NCI-H510A treated with DMSO at 0.1 percent for 48 hours (cell line): ENCODE results near the gene IFITM10.

Experiments used
- DNase-seq: peaks from one replicate; lab custom pipeline; 2025; lab: John Stamatoyannopoulos, UW

The IFITM10 gene

GRCh38 chr11:1714908-1715885 is 35.2 kb downstream of the IFITM10 start:
- DNase-seq = no peak

GRCh38 chr11:1708716-1709115 is 41.7 kb downstream of the IFITM10 start:
- DNase-seq = no peak

GRCh38 chr11:1707751-1708150 is 42.6 kb downstream of the IFITM10 start:
- DNase-seq = no peak

- no peak for DNase-seq
These were observed 43.6 kb downstream of the IFITM10 start for GRCh38 chr11:1706634-1707400.

- DNase-seq = no peak
These were observed 45.0 kb downstream of the IFITM10 start for GRCh38 chr11:1705126-1706052.

GRCh38 chr11:1703146-1703545 is 47.2 kb downstream of the IFITM10 start:
- no peak for DNase-seq

GRCh38 chr11:1702506-1702905 is 47.9 kb downstream of the IFITM10 start:
- no peak for DNase-seq

GRCh38 chr11:1701091-1701807 is 49.1 kb downstream of the IFITM10 start:
- DNase-seq = no peak

- DNase-seq = no peak
These were observed 50.6 kb downstream of the IFITM10 start for GRCh38 chr11:1699771-1700170.

- no peak for DNase-seq
These were observed 53.5 kb downstream of the IFITM10 start, which contains the start of gene KRTAP5-6 for GRCh38 chr11:1696608-1697570. Gene KRTAP5-6 (plus strand): TSS chr11:1697195. CDS start chr11:1697246, 51 bp downstream.

GRCh38 chr11:1695548-1696108 is 54.8 kb downstream of the IFITM10 start:
- no peak for DNase-seq

- no peak for DNase-seq
These were observed 55.4 kb downstream of the IFITM10 start for GRCh38 chr11:1694846-1695547.

GRCh38 chr11:1694064-1694845 is 56.1 kb downstream of the IFITM10 start:
- peak; percentile 48 for DNase-seq

- DNase-seq = no peak
These were observed 56.9 kb downstream of the IFITM10 start for GRCh38 chr11:1693327-1694063.

- no peak for DNase-seq
These were observed 57.6 kb downstream of the IFITM10 start for GRCh38 chr11:1692708-1693326.

- DNase-seq = no peak
These were observed 58.3 kb downstream of the IFITM10 start for GRCh38 chr11:1691878-1692707.
